GM21737 (cell line): ENCODE data around the gene LONP2.
A peak's percentile ranks its signal among the peaks of the same experiment; 100 is the strongest.
"Not testable (repeated sequence)": the region's sequence is repeated elsewhere in the genome, so short reads cannot be mapped to it uniquely, and the experiment has no call there.

Experiments used
- ATAC-seq: cut with Tn5 transposase; IDR thresholded peaks from one replicate; pipeline ENCODE4 v1.9.1; 2021; ENCODE audit warnings: mild to moderate bottlenecking, moderate library complexity; ENCODE audit not compliant: unreplicated experiment

LONP2 gene

GRCh38 chr16:48330841-48331192 lies 86.7 kb downstream of the LONP2 start:
- no peak for ATAC-seq

GRCh38 chr16:48332978-48333377 lies 88.9 kb downstream of the LONP2 start:
- no peak for ATAC-seq

- no peak for ATAC-seq
Observed at GRCh38 chr16:48334325-48334724, 90.2 kb downstream of the LONP2 start.

GRCh38 chr16:48335961-48336360 lies 91.9 kb downstream of the LONP2 start:
- no peak for ATAC-seq

GRCh38 chr16:48340054-48340453 lies 96.0 kb downstream of the LONP2 start:
- no peak for ATAC-seq

- no peak for ATAC-seq
Observed at GRCh38 chr16:48342591-48342990, 98.5 kb downstream of the LONP2 start.

- no peak for ATAC-seq
Observed at GRCh38 chr16:48347191-48347865, 103.2 kb downstream of the LONP2 start.

- no peak for ATAC-seq
Observed at GRCh38 chr16:48347980-48348379, 103.9 kb downstream of the LONP2 start.

- ATAC-seq = no peak
Observed at GRCh38 chr16:48350736-48351135, 106.6 kb downstream of the LONP2 start.

GRCh38 chr16:48352648-48353390 lies 108.7 kb downstream of the LONP2 start:
- no peak for ATAC-seq

- peak; percentile 73 for ATAC-seq
Observed at GRCh38 chr16:48353565-48354163, 109.6 kb downstream of the LONP2 start.

- ATAC-seq = not testable (repeated sequence)
Observed at GRCh38 chr16:48354385-48354784, 110.3 kb downstream of the LONP2 start.

- ATAC-seq = no peak
Observed at GRCh38 chr16:48354877-48355855, 111.1 kb downstream of the LONP2 start.

GRCh38 chr16:48356633-48357376 lies 112.7 kb downstream of the LONP2 start:
- ATAC-seq = no peak

- no peak for ATAC-seq
Observed at GRCh38 chr16:48358419-48358818, 114.3 kb downstream of the LONP2 start.

GRCh38 chr16:48359983-48360382 lies 115.9 kb downstream of the LONP2 start:
- ATAC-seq = no peak

GRCh38 chr16:48361012-48361411 lies 116.9 kb downstream of the LONP2 start:
- ATAC-seq = no peak

- no peak for ATAC-seq
Observed at GRCh38 chr16:48361540-48362144, 117.5 kb downstream of the LONP2 start.

- ATAC-seq = no peak
Observed at GRCh38 chr16:48365025-48365600, 121.0 kb downstream of the LONP2 start.
